Measurements from ENCODE around the gene NMT2. TPM values are rescaled to one million over a fixed set of nuclear protein-coding genes. Genes with fewer than 3 reads are reported as not detected.

Gene NMT2
- total and polyA plus RNA-seq, 2 experiments from 2014 or later: 11.7 to 16.8 TPM

DNA sequence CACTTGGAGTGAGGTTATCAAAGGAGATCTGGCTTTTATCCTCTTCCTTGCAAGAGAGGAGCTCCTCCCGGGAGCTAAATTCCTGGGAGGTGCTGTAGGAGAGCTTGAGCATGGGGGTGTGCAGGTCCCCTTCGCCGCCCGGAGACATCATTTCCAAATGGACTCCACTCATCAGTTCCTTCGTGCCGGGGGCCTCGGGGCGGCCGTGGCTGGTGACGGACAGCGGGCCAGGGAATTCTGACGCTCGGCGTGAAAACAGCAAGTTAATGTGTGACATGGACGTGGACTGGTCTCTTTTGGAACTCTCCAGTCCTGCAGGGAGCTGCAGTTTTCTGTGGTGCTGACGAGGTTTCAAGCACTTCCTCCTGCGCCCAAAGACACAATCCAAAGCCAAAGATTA is 45.7 kb upstream of the NMT2 start (continued):
- TF ChIP-seq ZNF462 (CRISPR knock-in tag; IDR thresholded peaks at IDR 0.05): no peak
- no peak for TF ChIP-seq CREB1 (CRISPR knock-in tag; IDR thresholded peaks at IDR 0.05; ENCODE audit: low read depth)
- no peak for TF ChIP-seq ZNF114 (CRISPR knock-in tag; IDR thresholded peaks at IDR 0.05)
- TF ChIP-seq NANOG (IDR thresholded peaks at IDR 0.05; ENCODE audit: borderline replicate concordance): no peak

GRCh38 chr10:15213461-15213861 is 45.0 kb upstream of the NMT2 start:
- H4K20me1 ChIP-seq (replicated peaks; ENCODE audit: insufficient read depth): no peaks in the 10 kb centered on the region
- no peak for ATAC-seq
- H3F3A ChIP-seq (replicated peaks; ENCODE audit: low read depth): peaks cover 6% of the 10 kb centered on the region; the same call in 1 of the 2 replicates

More at GRCh38 chr10:15213461-15213861, 45.0 kb upstream of the NMT2 start:
- DNase-seq (ENCODE audit: low spot score): no peak
- Histone ChIP-seq H2AFZ (no peak overlapping the region), H3K9me2 (ENCODE audit: insufficient read depth) (no peaks in the 10 kb centered on the region), H3K4me1 (ENCODE audit: insufficient read depth) (no peaks in the 10 kb centered on the region), H3K27ac (ENCODE audit: low read depth) (no peak overlapping the region), H3K27me3 (ENCODE audit: insufficient read depth) (no peaks in the 10 kb centered on the region), H3K4me3 (no peak overlapping the region), H3K79me2 (replicated peaks; ENCODE audit: insufficient read depth) (no peaks in the 10 kb centered on the region), H3K36me3 (ENCODE audit: insufficient read depth) (no peaks in the 10 kb centered on the region), H3K4me2 (no peak overlapping the region)
- Mint-ChIP-seq H3K9me3 (no peaks in the 10 kb centered on the region), H3K36me3 (ENCODE audit: low read depth) (peaks cover 17% of the 10 kb centered on the region), H3K27ac (no peak overlapping the region), H3K27me3 (ENCODE audit: insufficient read depth, low read depth, poor library complexity) (no peaks in the 10 kb centered on the region), H3K4me3 (no peak overlapping the region), H3K4me1 (peaks cover 8% of the 10 kb centered on the region)
- TF ChIP-seq REST (IDR thresholded peaks at IDR 0.05; ENCODE audit: unreplicated experiment): no peak
- no peak for TF ChIP-seq ZNF462 (CRISPR knock-in tag; IDR thresholded peaks at IDR 0.05)
- no peak for TF ChIP-seq CREB1 (CRISPR knock-in tag; IDR thresholded peaks at IDR 0.05; ENCODE audit: low read depth)
